IMR-90 (cell line): ENCODE data around the gene PYCR2.

Experiments used
- BHLHE40 ChIP-seq: fragments of 150-350 bp; IDR thresholded peaks from 2 replicates; pipeline ENCODE4 v1.6.1; 2016; ENCODE audit warnings: mild to moderate bottlenecking, low read depth, low read length
- POLR2A ChIP-seq: IDR thresholded peaks from 2 replicates; pipeline ENCODE4 v1.6.1; 2012; ENCODE audit warnings: mild to moderate bottlenecking, low read depth, low read length
- RCOR1 ChIP-seq: IDR thresholded peaks from 2 replicates; pipeline ENCODE4 v1.6.1; 2012; ENCODE audit warnings: mild to moderate bottlenecking, low read length, improper control_type of control experiment; ENCODE audit not compliant: insufficient replicate concordance
- TF ChIP-seq, protein P1 (sequence below): conservative IDR thresholded peaks from 2 replicates; pipeline ENCODE4 v1.5.1; 2012; ENCODE audit warnings: mild to moderate bottlenecking, low read depth, low read length, improper control_type of control experiment

GRCh38 chr1:225965231-225965630 is 41.2 kb upstream of the PYCR2 start:
- TF ChIP-seq POLR2A (no peak), RCOR1 (no peak), BHLHE40 (no peak)
- TF ChIP-seq, protein P1, sequence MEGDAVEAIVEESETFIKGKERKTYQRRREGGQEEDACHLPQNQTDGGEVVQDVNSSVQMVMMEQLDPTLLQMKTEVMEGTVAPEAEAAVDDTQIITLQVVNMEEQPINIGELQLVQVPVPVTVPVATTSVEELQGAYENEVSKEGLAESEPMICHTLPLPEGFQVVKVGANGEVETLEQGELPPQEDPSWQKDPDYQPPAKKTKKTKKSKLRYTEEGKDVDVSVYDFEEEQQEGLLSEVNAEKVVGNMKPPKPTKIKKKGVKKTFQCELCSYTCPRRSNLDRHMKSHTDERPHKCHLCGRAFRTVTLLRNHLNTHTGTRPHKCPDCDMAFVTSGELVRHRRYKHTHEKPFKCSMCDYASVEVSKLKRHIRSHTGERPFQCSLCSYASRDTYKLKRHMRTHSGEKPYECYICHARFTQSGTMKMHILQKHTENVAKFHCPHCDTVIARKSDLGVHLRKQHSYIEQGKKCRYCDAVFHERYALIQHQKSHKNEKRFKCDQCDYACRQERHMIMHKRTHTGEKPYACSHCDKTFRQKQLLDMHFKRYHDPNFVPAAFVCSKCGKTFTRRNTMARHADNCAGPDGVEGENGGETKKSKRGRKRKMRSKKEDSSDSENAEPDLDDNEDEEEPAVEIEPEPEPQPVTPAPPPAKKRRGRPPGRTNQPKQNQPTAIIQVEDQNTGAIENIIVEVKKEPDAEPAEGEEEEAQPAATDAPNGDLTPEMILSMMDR, result no peak
